Measurements from ENCODE around the gene CTNNA3. TPM values are rescaled to one million over a fixed set of nuclear protein-coding genes. Genes with fewer than 3 reads are reported as not detected.

The CTNNA3 gene
- total and polyA plus RNA-seq, 12 donors: 2.0 to 213 (median 171) TPM

- intact Hi-C loops (cut with DNase I): no loop called here
- H3K36me3 ChIP-seq: no peaks in the 10 kb centered on the region
- H3K27me3 ChIP-seq: no peaks in the 10 kb centered on the region
- no peak for TF ChIP-seq CTCF (IDR thresholded peaks at IDR 0.05)
- H3K4me1 ChIP-seq: peaks cover 0 to 8% (median 0%) of the 10 kb centered on the region in 9 donors
- ATAC-seq (no peak), DNase-seq (no peak)
- H3K9me3 ChIP-seq: no peaks in the 10 kb centered on the region
- H3K27ac ChIP-seq: no peak overlapping the region
- H3K4me3 ChIP-seq: no peak overlapping the region
- 76 to 88% methylated on average over 1 of the region's 1 CpG for WGBS, 2 donors
Measured at GRCh38 chr10:66990143-66990830, 705.7 kb downstream of the CTNNA3 start.

GRCh38 chr10:66983475-66983818, 712.5 kb downstream of the CTNNA3 start:
- no peaks in the 10 kb centered on the region for H3K27me3 ChIP-seq
- no peaks in the 10 kb centered on the region for H3K4me1 ChIP-seq
- TF ChIP-seq CTCF (IDR thresholded peaks at IDR 0.05): no peak
- H3K9me3 ChIP-seq: no peaks in the 10 kb centered on the region
- H3K36me3 ChIP-seq: no peaks in the 10 kb centered on the region
- ATAC-seq (no peak), DNase-seq (no peak)
- no peak overlapping the region for H3K4me3 ChIP-seq
- intact Hi-C loops (cut with DNase I): no loop called here
- no peak overlapping the region for H3K27ac ChIP-seq

- intact Hi-C loops (cut with DNase I): no loop called here
- H3K27ac ChIP-seq: no peak overlapping the region
- H3K4me3 ChIP-seq: no peak overlapping the region
- H3K36me3 ChIP-seq: no peaks in the 10 kb centered on the region
- H3K4me1 ChIP-seq: no peaks in the 10 kb centered on the region
- H3K27me3 ChIP-seq: no peaks in the 10 kb centered on the region
- H3K9me3 ChIP-seq: no peaks in the 10 kb centered on the region
- no peak for ATAC-seq
- 50 to 58% methylated on average over 6 of the region's 6 CpGs for WGBS, 2 donors
- no peak for DNase-seq
- no peak for TF ChIP-seq CTCF (IDR thresholded peaks at IDR 0.05)
Measured at GRCh38 chr10:66982792-66983474, 713.1 kb downstream of the CTNNA3 start.

- DNase-seq: no peak
- Histone ChIP-seq H3K27ac (no peak overlapping the region), H3K36me3 (no peaks in the 10 kb centered on the region), H3K4me3 (no peak overlapping the region), H3K4me1 (no peaks in the 10 kb centered on the region), H3K9me3 (no peaks in the 10 kb centered on the region), H3K27me3 (no peaks in the 10 kb centered on the region)
- no peak for TF ChIP-seq CTCF (IDR thresholded peaks at IDR 0.05)
- ATAC-seq: no peak
- intact Hi-C loops (cut with DNase I): no loop called here
- 91 to 94% methylated on average over 1 of the region's 1 CpG for WGBS, 2 donors
Measured at GRCh38 chr10:66982053-66982420, 714.0 kb downstream of the CTNNA3 start.
